ENCODE results near the gene MYO1F.
A peak's percentile ranks its signal among the peaks of the same experiment; 100 is the strongest.
"Not testable (repeated sequence)": the region's sequence is repeated elsewhere in the genome, so short reads cannot be mapped to it uniquely, and the experiment has no call there.

MYO1F gene

GRCh38 chr19:8577247-8577646 lies at the start of gene MYO1F:
TSS of gene MYO1F (minus strand) at chr19:8577442. CDS start at chr19:8577309, 133 bp downstream.
- Histone ChIP-seq H3K4me1 (ENCODE audit: control insufficient read depth, insufficient read depth, low read length) (peaks cover 4% of the 10 kb centered on the region), H3K27ac (ENCODE audit: low read length) (no peak within 1 kb of the TSS)

GRCh38 chr19:8626842-8627241 lies 49.6 kb upstream of the MYO1F start:
- no peaks in the 10 kb centered on the region for H3K27me3 ChIP-seq (ENCODE audit: control insufficient read depth in 1 of 2, insufficient read depth in 2 of 2, low read length in 2 of 2)
- H3K4me1 ChIP-seq (ENCODE audit: control insufficient read depth, insufficient read depth, low read length) = no peaks in the 10 kb centered on the region
- H3K36me3 ChIP-seq (ENCODE audit: control insufficient read depth in 2 of 2, insufficient read depth in 2 of 2, low read length in 2 of 2) = no peaks in the 10 kb centered on the region
- H3K27ac ChIP-seq (ENCODE audit: low read length) = no peak overlapping the region
- no peak overlapping the region for H3K4me3 ChIP-seq (ENCODE audit: low read length in 2 of 2)
- peaks cover 0 to 14% of the 10 kb centered on the region in 2 donors for H3K9me3 ChIP-seq (ENCODE audit: control insufficient read depth in 2 of 2, low read length in 2 of 2)
- H3K9ac ChIP-seq (ENCODE audit: low read length in 2 of 2) = no peak overlapping the region

More at GRCh38 chr19:8577247-8577646, at the start of gene MYO1F:
- H3K27me3 ChIP-seq (ENCODE audit: control insufficient read depth in 1 of 2, insufficient read depth in 2 of 2, low read length in 2 of 2) = peaks cover 6 to 15% of the 10 kb centered on the region in 2 donors
- H3K9me3 ChIP-seq (ENCODE audit: control insufficient read depth in 2 of 2, low read length in 2 of 2) = no peaks in the 10 kb centered on the region
- peak within 1 kb of the TSS; percentile 20 to 44 for H3K4me3 ChIP-seq (ENCODE audit: low read length in 2 of 2)
- peak within 1 kb of the TSS in 1 of 2 donors; percentile 28 for H3K9ac ChIP-seq (ENCODE audit: low read length in 2 of 2)
- no peaks in the 10 kb centered on the region for H3K36me3 ChIP-seq (ENCODE audit: control insufficient read depth in 2 of 2, insufficient read depth in 2 of 2, low read length in 2 of 2)

- not testable (repeated sequence) for H3K36me3 ChIP-seq (ENCODE audit: control insufficient read depth in 2 of 2, insufficient read depth in 2 of 2, low read length in 2 of 2); H3K4me1 ChIP-seq (ENCODE audit: control insufficient read depth, insufficient read depth, low read length); H3K4me3 ChIP-seq (ENCODE audit: low read length in 2 of 2); H3K27ac ChIP-seq (ENCODE audit: low read length); H3K9me3 ChIP-seq (ENCODE audit: control insufficient read depth in 2 of 2, low read length in 2 of 2); H3K27me3 ChIP-seq (ENCODE audit: control insufficient read depth in 1 of 2, insufficient read depth in 2 of 2, low read length in 2 of 2); H3K9ac ChIP-seq (ENCODE audit: low read length in 2 of 2)
Observed at GRCh38 chr19:8622886-8623285, 45.6 kb upstream of the MYO1F start.

- no peak overlapping the region for H3K9ac ChIP-seq (ENCODE audit: low read length in 2 of 2)
- H3K27ac ChIP-seq (ENCODE audit: low read length) = no peak overlapping the region
- H3K27me3 ChIP-seq (ENCODE audit: control insufficient read depth in 1 of 2, insufficient read depth in 2 of 2, low read length in 2 of 2) = peaks cover 2 to 3% of the 10 kb centered on the region in 2 donors
Observed at GRCh38 chr19:8618751-8619150, 41.5 kb upstream of the MYO1F start.

GRCh38 chr19:8617984-8618383 lies 40.7 kb upstream of the MYO1F start:
- H3K9me3 ChIP-seq (ENCODE audit: control insufficient read depth in 2 of 2, low read length in 2 of 2) = no peaks in the 10 kb centered on the region

More at GRCh38 chr19:8618751-8619150, 41.5 kb upstream of the MYO1F start:
- H3K9me3 ChIP-seq (ENCODE audit: control insufficient read depth in 2 of 2, low read length in 2 of 2) = no peaks in the 10 kb centered on the region
- no peaks in the 10 kb centered on the region for H3K4me1 ChIP-seq (ENCODE audit: control insufficient read depth, insufficient read depth, low read length)
- H3K36me3 ChIP-seq (ENCODE audit: control insufficient read depth in 2 of 2, insufficient read depth in 2 of 2, low read length in 2 of 2) = no peaks in the 10 kb centered on the region
- H3K4me3 ChIP-seq (ENCODE audit: low read length in 2 of 2) = no peak overlapping the region

GRCh38 chr19:8617325-8617724 lies 40.1 kb upstream of the MYO1F start:
- H3K9ac ChIP-seq (ENCODE audit: low read length in 2 of 2); H3K27me3 ChIP-seq (ENCODE audit: control insufficient read depth in 1 of 2, insufficient read depth in 2 of 2, low read length in 2 of 2); H3K4me3 ChIP-seq (ENCODE audit: low read length in 2 of 2); H3K27ac ChIP-seq (ENCODE audit: low read length); H3K9me3 ChIP-seq (ENCODE audit: control insufficient read depth in 2 of 2, low read length in 2 of 2); H3K36me3 ChIP-seq (ENCODE audit: control insufficient read depth in 2 of 2, insufficient read depth in 2 of 2, low read length in 2 of 2); H3K4me1 ChIP-seq (ENCODE audit: control insufficient read depth, insufficient read depth, low read length): not testable (repeated sequence)

More at GRCh38 chr19:8617984-8618383, 40.7 kb upstream of the MYO1F start:
- Histone ChIP-seq H3K27me3 (ENCODE audit: control insufficient read depth in 1 of 2, insufficient read depth in 2 of 2, low read length in 2 of 2) (peaks cover 2 to 3% of the 10 kb centered on the region in 2 donors), H3K4me3 (ENCODE audit: low read length in 2 of 2) (no peak overlapping the region), H3K36me3 (ENCODE audit: control insufficient read depth in 2 of 2, insufficient read depth in 2 of 2, low read length in 2 of 2) (no peaks in the 10 kb centered on the region), H3K9ac (ENCODE audit: low read length in 2 of 2) (no peak overlapping the region), H3K27ac (ENCODE audit: low read length) (no peak overlapping the region), H3K4me1 (ENCODE audit: control insufficient read depth, insufficient read depth, low read length) (no peaks in the 10 kb centered on the region)

GRCh38 chr19:8616861-8617260 lies 39.6 kb upstream of the MYO1F start:
- peaks cover 1% of the 10 kb centered on the region for H3K4me1 ChIP-seq (ENCODE audit: control insufficient read depth, insufficient read depth, low read length)
- H3K27me3 ChIP-seq (ENCODE audit: control insufficient read depth in 1 of 2, insufficient read depth in 2 of 2, low read length in 2 of 2) = peaks cover 2 to 3% of the 10 kb centered on the region in 2 donors
- no peak overlapping the region for H3K9ac ChIP-seq (ENCODE audit: low read length in 2 of 2)
- no peak overlapping the region for H3K27ac ChIP-seq (ENCODE audit: low read length)
- H3K4me3 ChIP-seq (ENCODE audit: low read length in 2 of 2) = no peak overlapping the region
- no peaks in the 10 kb centered on the region for H3K9me3 ChIP-seq (ENCODE audit: control insufficient read depth in 2 of 2, low read length in 2 of 2)
- H3K36me3 ChIP-seq (ENCODE audit: control insufficient read depth in 2 of 2, insufficient read depth in 2 of 2, low read length in 2 of 2) = no peaks in the 10 kb centered on the region

- no peak overlapping the region for H3K4me3 ChIP-seq (ENCODE audit: low read length in 2 of 2)
- peaks cover 6% of the 10 kb centered on the region for H3K4me1 ChIP-seq (ENCODE audit: control insufficient read depth, insufficient read depth, low read length)
- H3K36me3 ChIP-seq (ENCODE audit: control insufficient read depth in 2 of 2, insufficient read depth in 2 of 2, low read length in 2 of 2) = no peaks in the 10 kb centered on the region
- no peak overlapping the region for H3K9ac ChIP-seq (ENCODE audit: low read length in 2 of 2)
- no peak overlapping the region for H3K27ac ChIP-seq (ENCODE audit: low read length)
- peaks cover 2 to 3% of the 10 kb centered on the region in 2 donors for H3K27me3 ChIP-seq (ENCODE audit: control insufficient read depth in 1 of 2, insufficient read depth in 2 of 2, low read length in 2 of 2)
- H3K9me3 ChIP-seq (ENCODE audit: control insufficient read depth in 2 of 2, low read length in 2 of 2) = no peaks in the 10 kb centered on the region
Observed at GRCh38 chr19:8615813-8616596, 38.8 kb upstream of the MYO1F start.

GRCh38 chr19:8615024-8615423 lies 37.8 kb upstream of the MYO1F start:
- Histone ChIP-seq H3K4me3 (ENCODE audit: low read length in 2 of 2) (no peak overlapping the region), H3K27ac (ENCODE audit: low read length) (no peak overlapping the region), H3K4me1 (ENCODE audit: control insufficient read depth, insufficient read depth, low read length) (peaks cover 10% of the 10 kb centered on the region), H3K9me3 (ENCODE audit: control insufficient read depth in 2 of 2, low read length in 2 of 2) (no peaks in the 10 kb centered on the region), H3K36me3 (ENCODE audit: control insufficient read depth in 2 of 2, insufficient read depth in 2 of 2, low read length in 2 of 2) (no peaks in the 10 kb centered on the region), H3K9ac (ENCODE audit: low read length in 2 of 2) (no peak overlapping the region), H3K27me3 (ENCODE audit: control insufficient read depth in 1 of 2, insufficient read depth in 2 of 2, low read length in 2 of 2) (no peaks in the 10 kb centered on the region)

- Histone ChIP-seq H3K4me3 (ENCODE audit: low read length in 2 of 2) (no peak overlapping the region), H3K27ac (ENCODE audit: low read length) (no peak overlapping the region)
Observed at GRCh38 chr19:8614455-8614854, 37.2 kb upstream of the MYO1F start.

GRCh38 chr19:8612807-8613171 lies 35.5 kb upstream of the MYO1F start:
- no peaks in the 10 kb centered on the region for H3K9me3 ChIP-seq (ENCODE audit: control insufficient read depth in 2 of 2, low read length in 2 of 2)
- no peak overlapping the region for H3K4me3 ChIP-seq (ENCODE audit: low read length in 2 of 2)
- H3K27me3 ChIP-seq (ENCODE audit: control insufficient read depth in 1 of 2, insufficient read depth in 2 of 2, low read length in 2 of 2) = peaks cover 0 to 3% of the 10 kb centered on the region in 2 donors
- H3K9ac ChIP-seq (ENCODE audit: low read length in 2 of 2) = no peak overlapping the region
- H3K36me3 ChIP-seq (ENCODE audit: control insufficient read depth in 2 of 2, insufficient read depth in 2 of 2, low read length in 2 of 2) = no peaks in the 10 kb centered on the region
- no peak overlapping the region for H3K27ac ChIP-seq (ENCODE audit: low read length)
- H3K4me1 ChIP-seq (ENCODE audit: control insufficient read depth, insufficient read depth, low read length) = peaks cover 26% of the 10 kb centered on the region

More at GRCh38 chr19:8614455-8614854, 37.2 kb upstream of the MYO1F start:
- Histone ChIP-seq H3K36me3 (ENCODE audit: control insufficient read depth in 2 of 2, insufficient read depth in 2 of 2, low read length in 2 of 2) (no peaks in the 10 kb centered on the region), H3K4me1 (ENCODE audit: control insufficient read depth, insufficient read depth, low read length) (peaks cover 16% of the 10 kb centered on the region), H3K27me3 (ENCODE audit: control insufficient read depth in 1 of 2, insufficient read depth in 2 of 2, low read length in 2 of 2) (peaks cover 0 to under 1% of the 10 kb centered on the region in 2 donors), H3K9me3 (ENCODE audit: control insufficient read depth in 2 of 2, low read length in 2 of 2) (no peaks in the 10 kb centered on the region), H3K9ac (ENCODE audit: low read length in 2 of 2) (no peak overlapping the region)
